GM04504 (cell line): ENCODE results near the gene GAL3ST3.
"Not testable (repeated sequence)": the region's sequence is repeated elsewhere in the genome, so short reads cannot be mapped to it uniquely, and the experiment has no call there.

ENCODE experiments used
- DNase-seq: peaks from one replicate; pipeline ENCODE4 v3.0.0-alpha.2; 2012; ENCODE audit warnings: low read depth

GAL3ST3 gene, protein sequence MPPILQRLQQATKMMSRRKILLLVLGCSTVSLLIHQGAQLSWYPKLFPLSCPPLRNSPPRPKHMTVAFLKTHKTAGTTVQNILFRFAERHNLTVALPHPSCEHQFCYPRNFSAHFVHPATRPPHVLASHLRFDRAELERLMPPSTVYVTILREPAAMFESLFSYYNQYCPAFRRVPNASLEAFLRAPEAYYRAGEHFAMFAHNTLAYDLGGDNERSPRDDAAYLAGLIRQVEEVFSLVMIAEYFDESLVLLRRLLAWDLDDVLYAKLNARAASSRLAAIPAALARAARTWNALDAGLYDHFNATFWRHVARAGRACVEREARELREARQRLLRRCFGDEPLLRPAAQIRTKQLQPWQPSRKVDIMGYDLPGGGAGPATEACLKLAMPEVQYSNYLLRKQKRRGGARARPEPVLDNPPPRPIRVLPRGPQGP

DNA sequence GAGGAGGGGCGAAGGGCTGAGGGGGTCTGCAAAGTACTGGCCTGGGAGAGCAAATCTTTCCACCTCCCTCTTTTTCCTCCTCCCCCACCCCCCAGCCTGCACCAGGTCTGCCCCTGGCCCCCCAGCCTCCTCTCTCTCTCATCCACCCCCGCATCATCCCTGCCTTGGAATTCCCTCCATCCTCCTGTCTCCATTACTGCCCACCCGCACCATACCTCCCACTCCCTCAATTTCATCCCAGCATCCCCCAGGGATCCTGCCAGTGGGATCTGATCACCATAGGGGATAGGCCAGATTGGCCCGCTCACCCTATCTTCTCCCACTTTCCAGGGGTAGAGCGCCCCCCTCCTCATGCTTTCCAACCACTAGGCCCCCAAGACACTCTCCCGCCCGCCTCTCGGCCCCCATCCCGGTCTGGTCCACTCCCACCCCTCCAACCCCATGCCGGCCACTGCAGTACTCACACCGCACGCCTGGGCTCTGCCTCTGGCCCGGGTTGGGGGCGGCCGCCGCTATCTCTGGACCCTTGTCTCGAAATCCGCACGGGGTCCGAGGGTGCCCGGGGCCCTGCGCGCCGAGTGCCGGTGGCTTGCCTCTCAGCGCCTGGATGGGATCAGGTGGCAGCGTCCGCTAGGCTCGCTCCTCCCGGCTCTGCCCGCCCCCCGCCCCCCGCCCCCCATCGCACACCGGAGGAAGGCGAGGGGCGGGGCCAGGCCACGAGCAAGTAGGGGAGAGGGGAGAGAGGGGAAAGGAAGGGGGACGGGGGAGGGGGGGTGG is at the start of gene GAL3ST3:
Gene GAL3ST3 (minus strand): TSS at position 615 of the 777 bp plus-strand sequence. CDS start 3,746 bp downstream, outside the sequence.
- no peak for DNase-seq

DNA sequence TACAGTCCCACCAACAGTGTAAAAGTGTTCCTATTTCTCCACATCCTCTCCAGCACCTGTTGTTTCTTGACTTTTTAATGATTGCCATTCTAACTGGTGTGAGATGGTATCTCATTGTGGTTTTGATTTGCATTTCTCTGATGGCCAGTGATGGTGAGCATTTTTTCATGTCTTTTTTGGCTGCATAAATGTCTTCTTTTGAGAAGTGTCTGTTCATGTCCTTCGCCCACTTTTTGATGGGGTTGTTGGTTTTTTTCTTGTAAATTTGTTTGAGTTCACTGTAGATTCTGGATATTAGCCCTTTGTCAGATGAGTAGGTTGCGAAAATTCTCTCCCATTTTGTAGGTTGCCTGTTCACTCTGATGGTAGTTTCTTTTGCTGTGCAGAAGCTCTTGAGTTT is 43.2 kb upstream of the GAL3ST3 start:
- not testable (repeated sequence) for DNase-seq

DNA sequence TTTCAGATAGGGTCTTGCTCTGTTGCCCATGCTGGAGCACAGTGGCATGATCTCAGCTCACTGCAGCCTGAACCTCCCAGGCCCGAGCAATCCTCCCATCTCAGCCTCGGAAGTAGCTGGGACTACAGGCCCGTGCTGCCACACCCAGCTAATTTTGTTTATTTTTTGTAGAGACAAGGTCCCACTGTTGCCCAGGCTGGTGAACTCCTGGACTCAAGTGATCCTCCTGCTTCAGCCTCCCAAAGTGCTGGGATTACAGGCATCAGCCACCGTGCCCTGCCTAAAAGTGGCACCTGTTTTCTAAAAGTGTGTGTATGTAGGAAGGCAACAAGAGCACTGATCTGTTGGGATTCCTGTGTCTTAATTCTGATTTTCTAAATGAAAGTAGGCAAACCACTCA is 41.3 kb upstream of the GAL3ST3 start:
- no peak for DNase-seq

DNA sequence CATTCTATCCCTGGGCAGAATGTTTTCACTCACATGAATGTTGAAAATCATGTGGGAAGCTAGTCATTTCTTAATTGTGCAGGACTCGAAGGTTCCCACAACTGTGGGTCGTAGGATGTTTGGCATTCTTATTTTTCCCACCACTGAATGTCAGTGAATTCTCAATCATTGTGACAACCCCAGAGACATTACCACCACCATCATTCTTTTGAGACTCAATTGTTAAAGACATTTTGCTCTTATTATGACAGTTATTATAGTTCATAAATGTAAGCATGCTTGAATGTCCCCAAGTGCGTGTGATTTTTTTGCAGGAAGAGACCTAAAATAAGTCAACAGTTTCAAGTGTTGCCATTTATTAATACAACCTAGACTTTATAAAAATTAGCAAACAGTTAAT is 40.1 kb upstream of the GAL3ST3 start:
- DNase-seq, result no peak

DNA sequence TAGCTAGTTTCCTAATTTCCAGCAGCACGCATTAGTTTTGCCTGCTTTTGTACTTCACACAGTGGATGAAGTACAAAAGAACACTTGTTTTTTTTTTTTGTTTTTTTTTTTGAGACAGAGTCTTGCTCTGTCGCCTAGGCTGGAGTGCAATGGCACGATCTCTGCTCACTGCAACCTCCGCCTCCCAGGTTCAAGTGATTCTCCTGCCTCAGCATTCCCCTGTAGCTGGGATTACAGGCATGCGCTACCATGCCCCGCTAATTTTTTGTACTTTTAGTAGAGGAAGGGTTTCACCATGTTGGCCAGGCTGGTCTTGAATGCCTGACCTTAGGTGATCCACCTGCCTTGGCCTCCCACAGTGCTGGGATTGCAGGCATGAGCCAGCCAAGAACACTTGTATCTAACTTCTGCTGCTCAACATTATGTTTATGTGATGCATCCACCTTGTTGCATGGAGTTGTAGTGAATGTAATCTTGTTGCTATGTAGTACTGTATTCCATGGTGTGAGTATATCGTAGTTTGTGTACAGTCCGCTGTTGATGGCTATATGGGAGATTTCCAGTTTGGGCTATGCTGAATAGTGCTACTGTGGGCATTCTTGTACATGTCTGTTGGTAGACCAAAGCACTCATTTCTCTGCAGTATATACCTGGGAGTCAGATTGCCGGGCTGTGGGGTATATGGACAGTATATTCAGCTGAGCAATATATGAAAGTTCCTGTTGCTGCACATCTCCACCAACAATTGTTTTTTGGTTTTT is 38.4 kb upstream of the GAL3ST3 start:
- DNase-seq, result no peak

DNA sequence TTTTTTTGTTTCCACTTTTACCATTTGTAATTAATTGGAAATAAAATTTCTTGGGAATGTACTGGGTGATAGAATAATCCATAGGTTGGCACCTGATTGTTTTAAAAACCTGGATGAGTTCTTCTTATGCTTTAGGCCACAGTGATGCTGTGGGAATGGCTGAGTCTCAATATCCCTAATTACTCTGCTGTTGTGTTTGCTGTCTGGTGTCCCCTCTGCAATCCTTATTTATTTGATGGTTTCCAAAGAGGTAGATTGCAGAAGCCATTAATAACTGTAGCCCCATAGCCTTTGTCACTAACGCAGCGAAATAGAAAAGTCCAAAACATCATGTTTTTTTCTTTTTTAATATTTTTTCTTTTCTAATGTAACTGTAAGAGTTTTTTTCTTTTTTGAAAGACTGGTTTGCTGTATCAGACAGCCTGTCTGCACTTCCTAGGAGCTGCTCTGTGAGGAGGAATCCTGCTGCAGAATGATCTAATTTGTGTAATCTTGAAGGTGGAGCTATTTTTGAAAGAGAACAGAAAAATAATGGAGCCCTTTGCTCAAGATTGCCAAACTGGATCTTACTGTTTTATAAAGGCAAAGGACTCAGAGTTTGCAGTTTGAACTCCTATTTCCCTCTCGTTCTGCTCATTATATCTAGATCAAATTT is 36.0 kb upstream of the GAL3ST3 start:
- DNase-seq, result no peak

DNA sequence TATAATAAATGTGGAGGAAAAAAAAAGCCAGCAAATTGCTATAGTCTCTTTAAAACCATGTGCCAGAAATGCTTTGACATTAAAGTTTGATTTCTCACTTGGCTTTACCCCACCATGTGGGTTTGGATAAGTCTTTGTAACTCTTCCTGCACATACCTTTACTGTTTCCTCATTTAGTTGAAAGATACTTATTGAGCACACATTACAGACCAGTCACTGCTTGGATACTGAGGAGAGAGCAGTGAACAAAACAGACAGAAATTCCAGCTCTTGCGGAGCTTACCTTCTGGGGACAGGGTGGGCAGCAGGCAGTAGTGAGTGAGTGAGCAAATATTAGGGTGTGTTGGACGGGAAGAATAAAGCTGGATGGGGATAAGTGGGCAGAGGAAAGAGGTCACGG is 34.8 kb upstream of the GAL3ST3 start:
- no peak for DNase-seq

DNA sequence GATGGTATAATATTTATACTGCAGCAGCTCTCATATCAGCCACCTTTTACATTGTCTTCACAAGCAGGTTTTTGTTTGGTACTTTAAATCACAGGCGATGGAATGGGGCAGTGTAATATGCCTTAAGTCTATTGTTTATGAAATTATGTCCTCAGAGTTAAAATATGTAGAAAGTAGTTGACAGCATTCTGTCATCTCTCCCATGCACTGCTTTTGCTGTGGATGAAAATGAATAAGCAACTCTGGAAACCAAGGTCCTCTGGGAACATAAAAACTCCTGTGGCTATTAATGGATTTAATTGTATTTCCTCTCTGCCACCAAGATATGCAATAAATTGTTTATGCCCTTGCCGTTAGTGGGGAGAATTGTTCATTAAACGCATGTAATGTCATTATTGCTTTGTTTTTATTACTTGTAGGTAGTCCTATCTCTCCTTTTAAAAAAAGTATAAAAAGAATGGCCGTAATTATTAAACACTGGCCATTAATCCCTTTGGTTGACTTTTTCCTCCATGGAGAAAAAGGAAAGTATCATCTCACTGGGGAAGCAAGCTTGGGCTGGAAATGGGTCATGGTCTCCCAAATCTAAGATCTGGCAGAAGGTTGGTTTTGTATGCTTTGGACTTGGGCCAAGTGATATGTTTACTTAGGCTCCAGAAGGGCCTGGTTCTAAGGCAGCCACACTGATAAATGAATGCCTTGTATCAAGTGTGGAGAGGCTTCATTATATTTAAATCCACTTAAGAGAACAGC is 34.2 kb upstream of the GAL3ST3 start:
- DNase-seq, result no peak

DNA sequence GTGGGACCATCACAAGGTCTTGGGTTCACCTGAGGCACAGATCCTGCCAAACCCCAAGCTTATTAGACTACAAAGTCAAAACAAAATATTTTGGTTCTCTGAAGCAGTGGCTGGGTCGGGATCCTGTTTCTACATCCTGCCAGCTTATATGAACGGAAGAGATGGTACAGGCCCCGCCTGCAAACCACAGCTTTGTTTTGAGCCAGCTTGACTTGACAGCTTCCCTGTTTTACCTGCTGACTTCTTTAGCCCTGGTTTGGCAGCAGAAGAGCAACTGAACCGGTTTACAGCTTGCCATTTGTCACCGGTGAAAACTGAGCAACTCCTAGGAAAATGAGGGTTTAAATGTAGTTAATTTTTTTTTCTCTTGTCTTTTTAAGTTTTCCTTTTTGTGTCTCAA is 32.5 kb upstream of the GAL3ST3 start:
- no peak for DNase-seq

DNA sequence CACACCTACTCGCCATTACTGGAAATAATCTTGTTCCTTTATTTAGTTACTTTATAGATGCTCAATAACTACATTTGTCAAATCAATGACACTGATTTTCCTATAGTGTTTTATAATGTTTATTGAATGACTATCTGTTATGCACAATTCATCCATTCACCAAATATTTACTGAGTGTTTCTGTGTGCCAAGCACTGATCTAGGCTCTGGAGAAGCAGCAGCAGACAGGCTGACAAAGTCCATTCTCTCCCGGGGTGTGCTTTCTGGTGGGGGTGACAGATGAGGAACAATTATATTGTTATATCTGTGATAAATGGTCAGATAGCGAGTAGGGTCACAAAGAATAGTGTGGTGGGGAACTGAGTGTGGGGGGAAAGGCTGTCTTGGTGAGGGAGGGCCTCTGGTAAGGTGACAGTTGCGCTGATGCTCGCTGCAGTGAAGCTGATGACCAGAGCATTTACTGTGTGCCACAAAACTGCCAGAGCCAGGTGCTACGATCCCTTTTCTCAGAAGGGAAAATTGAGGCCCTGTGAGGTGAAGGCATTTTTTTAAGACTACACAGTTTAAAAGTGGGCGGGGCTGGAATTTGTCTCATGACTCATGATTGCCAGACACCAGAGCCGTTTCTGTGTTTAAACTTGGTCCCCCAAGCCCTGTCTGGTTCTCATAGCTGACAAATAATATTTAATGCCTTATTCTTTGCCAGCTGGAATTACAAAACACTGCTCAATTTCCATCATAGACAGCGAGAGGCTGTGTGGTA is 31.3 kb upstream of the GAL3ST3 start:
- peak; percentile 81 for DNase-seq

DNA sequence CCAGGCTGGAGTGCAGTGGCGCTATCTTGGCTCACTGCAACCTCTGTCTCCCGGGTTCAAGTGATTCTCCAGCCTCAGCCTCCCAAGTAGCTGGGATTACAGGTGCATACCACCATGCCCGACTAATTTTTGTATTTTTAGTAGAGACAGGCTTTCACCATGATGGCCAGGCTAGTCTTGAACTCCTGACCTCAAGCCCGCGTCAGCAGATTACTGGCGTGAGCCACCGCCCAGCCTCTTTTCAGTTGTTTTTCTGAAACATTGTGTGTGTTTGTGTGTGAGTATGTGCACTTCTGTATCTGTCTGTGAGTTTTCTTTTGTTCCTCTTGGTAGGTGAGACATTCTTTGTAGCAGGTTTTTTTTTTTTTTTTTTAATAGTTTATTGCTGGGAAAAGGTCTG is 30.0 kb upstream of the GAL3ST3 start:
- not testable (repeated sequence) for DNase-seq

DNA sequence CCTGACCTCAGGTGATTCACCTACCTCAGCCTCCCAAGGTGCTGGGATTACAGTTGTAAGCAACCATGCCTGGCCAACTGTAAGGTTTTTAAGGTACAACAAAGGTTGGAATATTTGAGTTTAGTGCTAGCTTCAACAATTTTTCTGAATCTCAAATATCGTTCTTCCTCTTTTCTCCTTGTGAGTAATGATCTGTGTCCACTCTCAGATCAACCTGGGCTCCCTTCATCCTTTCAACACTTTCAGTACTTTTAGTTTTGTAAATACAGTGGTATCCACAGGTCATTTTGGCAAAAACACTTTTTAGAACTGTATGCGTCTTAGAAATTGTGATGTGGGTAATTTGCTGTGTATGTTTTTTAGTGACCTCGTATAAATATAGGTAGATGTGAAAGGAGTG is 29.0 kb upstream of the GAL3ST3 start:
- no peak for DNase-seq

DNA sequence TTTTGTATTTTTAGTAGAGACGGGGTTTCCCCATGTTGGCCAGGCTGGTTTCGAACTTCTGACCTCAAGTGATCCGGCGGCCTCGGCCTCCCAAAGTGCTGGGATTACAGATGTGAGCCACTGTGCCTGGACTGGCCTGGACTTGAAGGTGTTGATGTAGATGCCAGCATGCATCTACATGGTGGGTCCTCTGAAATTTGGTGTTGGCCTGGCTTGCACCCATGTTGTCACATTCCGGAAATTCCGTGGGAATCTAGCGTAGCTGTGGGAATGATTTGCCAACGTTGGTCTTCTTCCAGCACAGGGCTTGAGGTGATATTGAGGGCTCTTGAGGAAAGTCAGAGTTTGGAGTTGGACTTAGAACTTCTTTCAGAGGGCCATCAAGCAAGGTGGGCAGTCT is 27.6 kb upstream of the GAL3ST3 start:
- DNase-seq, result no peak

DNA sequence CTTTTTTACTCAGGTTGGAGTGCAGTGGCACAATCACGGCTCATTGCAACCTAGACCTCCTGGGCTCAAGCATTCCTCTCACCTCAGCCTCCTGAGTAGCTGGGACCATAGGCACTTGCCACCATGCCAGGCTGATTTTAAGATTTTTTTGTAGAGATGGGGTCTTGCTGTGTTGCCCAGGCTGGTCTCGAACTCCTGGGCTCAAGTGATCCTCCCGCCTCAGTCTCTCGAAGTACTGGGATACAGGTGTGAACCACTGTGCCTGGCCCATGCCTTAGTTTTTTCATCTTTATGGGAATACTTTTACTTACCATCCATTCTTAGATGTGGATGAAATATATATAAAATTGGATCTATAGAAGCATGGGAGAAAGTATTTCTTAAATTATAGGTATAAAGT is 26.3 kb upstream of the GAL3ST3 start:
- no peak for DNase-seq

DNA sequence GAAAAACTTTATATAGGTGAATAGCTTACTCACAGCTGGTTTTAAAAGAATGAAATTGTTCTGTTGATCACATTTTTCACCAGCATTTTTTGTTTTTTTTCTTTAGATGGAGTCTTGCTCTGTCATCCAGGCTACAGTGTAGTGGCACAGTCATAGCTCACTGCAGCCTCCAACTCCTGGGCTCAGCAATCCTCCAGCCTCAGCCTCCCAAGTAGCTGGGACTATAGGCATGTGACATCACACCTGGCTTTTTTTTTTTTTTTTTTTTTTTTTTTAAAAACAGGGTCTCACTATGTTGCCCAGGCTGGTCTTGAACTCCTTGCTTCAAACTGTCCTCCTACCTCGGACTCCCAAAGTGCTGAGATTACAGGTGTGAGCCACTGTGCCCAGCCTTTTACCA is 24.7 kb upstream of the GAL3ST3 start:
- DNase-seq, result no peak

DNA sequence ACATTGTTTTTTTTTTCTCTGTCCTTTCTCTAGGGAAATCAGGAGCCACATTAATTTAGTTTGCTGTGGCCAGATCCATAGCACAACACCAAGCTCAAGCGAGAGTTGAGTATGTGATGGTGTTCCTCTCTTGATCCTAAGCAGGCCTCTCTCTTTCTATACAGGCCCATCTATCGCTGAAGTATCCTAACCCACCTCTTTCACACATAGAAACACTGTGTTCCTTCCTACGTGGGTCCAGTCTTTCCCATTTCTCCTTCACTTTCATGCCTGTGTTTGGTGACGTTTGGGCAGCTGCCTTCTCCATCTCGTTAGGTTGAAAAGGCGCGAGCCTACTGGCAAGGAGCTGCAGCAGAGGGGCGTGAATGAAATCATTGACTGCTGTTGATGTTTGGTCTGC is 23.6 kb upstream of the GAL3ST3 start:
- DNase-seq, result no peak

DNA sequence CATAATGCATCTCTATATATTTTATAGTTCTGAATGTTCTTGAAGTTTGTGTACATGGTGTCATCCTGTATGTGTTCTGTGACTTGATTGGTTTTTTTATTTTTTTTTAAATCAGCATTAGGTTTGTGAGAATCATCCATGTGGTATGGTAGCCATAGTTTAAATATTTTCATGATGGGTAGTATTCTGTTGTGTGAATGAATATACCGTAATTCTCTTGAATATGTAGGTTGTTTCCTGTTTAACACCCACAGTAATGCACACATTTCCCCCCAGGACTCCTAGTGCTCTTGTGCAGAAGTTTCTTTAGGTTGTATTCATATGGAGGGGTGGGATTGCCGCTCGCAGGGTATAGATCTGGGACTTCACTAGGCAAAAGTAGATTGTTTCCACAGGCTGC is 23.1 kb upstream of the GAL3ST3 start:
- no peak for DNase-seq

DNA sequence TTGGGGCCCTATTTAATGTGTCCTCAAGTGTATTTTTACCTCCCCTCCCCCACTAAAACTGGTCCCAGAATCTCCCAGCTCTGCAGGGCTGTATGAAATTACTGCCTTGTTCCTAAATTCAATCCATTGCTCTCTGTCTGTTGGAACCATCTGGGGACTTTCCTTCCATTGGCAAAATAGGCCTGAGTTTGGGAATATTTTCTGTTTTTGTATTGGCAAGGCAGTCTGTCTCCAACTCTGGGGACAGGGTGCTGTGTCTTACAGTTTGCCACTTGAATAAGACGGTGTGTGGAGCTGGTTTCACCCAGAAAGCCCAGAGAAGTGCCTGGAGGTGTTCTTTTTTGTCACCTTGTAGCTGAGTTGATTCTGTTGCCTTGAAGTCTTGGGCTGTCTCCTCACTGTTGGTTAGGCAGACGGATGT is 22.4 kb upstream of the GAL3ST3 start:
- no peak for DNase-seq

DNA sequence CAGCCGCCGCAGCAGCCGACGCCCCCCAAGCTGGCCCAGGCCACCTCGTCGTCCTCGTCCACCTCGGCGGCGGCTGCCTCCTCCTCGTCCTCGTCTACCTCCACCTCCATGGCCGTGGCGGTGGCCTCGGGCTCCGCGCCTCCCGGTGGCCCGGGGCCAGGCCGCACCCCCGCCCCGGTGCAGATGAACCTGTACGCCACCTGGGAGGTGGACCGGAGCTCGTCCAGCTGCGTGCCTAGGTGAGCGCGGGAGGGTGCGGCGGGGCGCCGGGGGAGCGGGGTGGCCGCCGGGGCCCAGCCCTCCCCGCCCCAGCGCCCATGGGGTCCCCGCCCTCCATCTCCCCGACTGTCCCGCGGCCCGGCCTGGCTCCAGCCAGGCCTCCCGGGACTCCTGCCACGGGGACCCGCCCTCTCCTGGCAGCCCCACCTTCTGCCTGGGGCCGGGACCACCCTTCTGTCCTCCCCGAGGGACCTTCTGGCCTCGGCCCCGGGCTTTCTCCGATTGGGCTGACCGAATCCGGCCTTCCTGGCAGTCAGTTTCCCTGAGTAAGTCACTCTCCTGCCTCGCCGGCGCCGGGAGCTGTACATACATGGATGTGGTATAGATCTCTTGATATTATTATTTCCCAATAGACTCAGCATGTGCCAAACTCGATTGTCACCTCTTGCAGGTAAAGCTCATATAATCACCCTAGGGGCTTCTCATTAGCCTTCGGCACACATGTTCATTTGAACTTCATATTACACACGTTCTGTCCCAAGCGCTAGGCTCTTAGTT is 21.8 kb upstream of the GAL3ST3 start:
- DNase-seq, result no peak
